HG02938 (cell line): ENCODE measurements around the gene PRPF19.

Experiments used
- ATAC-seq: cut with Tn5 transposase; IDR thresholded peaks from one replicate; pipeline ENCODE4 v1.9.1; 2021; ENCODE audit warnings: mild to moderate bottlenecking, moderate library complexity; ENCODE audit not compliant: unreplicated experiment

PRPF19 gene

DNA sequence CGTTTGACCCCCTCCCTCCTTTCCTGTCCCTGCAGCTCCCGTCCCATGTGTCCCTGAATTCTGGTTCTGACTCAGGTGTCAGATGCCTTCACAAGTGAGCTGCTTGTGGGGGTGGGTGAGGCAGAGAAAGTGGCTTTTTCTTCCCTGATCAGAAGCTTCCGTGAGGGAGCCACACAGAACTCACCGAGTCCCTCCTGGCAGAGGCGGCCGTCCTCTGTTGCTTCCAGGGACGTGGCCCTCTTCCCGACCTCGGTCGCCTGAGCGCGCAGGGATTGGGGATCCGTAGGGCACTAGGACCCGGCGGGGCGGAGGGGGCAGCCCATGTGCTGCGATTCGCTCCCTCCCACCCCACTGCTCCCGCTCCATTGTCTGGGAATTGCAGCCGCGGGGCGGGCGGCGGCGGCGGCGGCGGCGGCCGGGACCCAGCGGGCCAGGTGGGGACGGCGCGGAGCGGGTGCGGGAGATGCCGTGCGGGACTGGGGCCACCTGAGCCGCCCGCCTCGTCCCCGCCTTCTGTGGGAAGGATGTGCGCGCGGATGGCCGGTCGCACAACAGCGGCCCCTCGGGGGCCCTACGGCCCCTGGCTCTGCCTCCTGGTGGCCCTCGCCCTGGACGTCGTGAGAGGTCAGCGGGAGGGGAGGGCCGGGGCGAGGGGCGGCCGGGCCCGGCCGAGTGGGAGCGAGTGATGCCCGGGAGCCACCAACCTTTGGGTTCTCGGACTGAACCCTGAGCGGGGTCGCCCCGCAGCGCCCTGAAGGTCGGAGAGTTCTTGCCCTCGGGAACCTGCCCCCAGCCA, 17.9 kb upstream of the PRPF19 start, which contains the start of gene TMEM132A:
Gene TMEM132A (plus strand): TSS at position 351 of the 796 bp plus-strand sequence. CDS start 174 bp downstream, at position 525.
- ATAC-seq: no peak

DNA sequence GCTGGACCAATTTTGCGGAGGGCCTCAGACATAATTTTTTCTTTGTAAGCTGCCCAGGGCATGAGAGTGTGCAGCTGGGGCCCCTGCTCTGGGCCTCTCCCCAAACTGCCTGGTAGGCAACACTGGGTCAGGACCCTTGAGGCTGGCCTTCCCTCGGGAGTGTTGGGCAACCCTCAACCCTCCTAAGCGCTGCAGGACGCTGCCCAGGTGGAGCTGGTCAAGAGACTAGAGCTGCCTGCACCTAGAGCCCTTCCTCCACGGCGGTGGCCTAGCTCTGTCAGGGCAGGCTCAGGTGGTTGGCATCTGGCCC, 17.4 kb upstream of the PRPF19 start:
- no peak for ATAC-seq

DNA sequence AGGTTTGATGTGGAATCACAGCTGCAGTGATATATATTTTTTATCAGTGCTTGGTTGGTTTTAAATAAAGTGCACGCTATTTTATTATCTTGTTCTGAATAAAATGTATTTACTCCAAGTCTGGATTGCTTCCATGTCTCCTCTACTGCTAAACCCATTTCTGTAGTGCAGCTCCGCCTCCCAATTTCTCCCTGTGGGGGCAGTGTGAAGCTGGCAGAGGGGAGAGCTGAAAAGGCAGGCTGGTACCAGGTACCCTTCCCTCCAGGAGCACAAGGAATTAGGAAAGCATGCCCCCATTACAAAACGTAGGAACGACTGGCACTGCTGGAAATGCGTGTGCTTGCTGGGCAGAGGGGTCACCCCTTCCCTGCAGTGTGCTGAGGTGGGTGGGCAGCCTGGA, 16.9 kb upstream of the PRPF19 start:
- ATAC-seq: no peak

DNA sequence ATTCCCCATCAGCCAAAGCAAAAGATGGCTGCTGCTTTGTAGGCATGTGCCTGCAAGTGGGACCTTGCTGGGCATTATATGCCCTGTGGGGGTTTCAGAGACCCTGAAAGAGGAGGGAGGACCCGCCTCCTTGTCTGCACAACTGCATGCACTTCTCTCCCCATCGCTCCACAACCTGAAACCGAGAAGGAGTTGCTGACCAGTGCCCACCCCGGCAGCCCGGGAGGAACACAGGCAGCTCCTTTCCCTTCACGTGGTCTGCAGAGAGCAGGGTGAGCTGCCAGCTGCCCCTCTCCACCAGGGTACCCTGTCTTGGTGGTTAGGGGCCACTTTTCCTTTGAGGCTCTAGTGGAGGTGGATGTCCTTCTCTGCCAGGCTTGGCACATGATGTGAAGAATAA, 16.5 kb upstream of the PRPF19 start:
- ATAC-seq: no peak

DNA sequence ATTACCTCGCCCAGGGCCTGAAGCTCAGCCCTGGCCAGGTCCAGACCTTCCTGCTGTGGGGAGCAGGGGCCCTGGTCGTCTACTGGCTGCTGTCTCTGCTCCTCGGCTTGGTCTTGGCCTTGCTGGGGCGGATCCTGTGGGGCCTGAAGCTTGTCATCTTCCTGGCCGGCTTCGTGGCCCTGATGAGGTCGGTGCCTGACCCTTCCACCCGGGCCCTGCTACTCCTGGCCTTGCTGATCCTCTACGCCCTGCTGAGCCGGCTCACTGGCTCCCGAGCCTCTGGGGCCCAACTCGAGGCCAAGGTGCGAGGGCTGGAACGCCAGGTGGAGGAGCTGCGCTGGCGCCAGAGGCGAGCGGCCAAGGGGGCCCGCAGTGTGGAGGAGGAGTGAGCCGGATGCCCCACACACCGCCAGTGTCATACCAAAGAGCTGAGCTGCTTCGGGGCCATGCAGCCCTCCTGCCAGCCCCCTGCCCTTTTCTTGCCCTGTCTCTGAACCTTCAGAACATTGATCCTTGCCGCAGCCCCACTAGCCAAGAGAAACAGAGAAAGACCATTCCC, 15.5 kb upstream of the PRPF19 start:
- ATAC-seq: no peak

DNA sequence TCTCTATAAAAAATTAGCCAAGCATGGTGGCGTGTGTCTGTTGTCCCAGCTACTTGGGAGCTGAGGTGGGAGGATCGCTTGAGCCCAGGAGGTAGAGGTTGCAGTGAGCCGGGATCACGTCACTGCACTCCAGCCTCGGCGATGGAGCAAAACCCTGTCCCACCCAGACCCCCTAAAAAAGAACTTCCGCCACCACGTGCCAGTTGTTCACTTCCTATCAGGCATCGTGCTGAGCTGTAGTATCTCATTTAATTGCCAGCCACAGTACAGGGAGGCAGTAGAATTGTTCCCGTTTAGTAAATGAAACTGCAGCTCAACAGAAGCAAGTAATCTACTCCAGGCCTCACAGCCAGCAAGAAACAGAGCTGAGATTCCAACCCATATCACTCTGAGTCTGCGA, 14.9 kb upstream of the PRPF19 start:
- no peak for ATAC-seq

DNA sequence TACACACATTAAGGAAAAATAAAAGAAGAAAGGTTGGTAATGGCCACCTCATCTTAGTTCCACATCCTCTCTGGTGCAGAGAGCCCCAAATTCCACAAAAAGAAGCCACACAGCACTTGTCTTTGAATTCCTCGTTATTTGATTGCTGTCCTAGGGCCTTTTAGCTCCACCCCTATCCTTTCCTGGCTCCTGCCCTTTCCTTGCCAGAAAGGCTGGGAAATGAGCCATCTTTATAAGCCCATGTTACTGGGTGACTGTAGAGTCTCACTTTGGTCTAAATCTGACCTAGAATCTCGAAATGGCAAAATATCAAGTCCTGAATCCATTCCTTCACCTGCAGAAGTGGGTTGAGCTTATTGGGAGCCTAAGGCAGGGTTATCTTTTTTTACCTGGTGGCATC, 13.6 kb upstream of the PRPF19 start:
- no peak for ATAC-seq

DNA sequence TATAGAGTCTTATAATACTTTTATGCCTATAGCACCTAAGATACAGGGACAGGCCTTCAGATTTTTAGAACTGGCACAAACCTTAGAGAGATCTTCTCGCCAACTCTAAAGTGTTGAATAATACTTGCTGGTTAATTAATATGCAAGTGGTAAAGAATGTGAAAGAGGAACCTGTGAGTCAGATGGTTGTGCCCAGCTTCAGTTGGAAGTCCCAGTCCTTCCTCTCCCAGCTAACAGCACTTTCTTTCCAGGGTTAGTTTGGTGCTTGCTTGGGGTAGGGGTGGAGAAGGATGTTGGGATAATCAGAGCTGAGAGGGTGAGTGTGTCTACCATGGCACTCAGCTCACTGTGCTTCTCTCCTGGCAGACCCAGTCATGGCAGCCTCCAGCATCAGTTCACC, 12.9 kb upstream of the PRPF19 start:
- ATAC-seq: no peak

DNA sequence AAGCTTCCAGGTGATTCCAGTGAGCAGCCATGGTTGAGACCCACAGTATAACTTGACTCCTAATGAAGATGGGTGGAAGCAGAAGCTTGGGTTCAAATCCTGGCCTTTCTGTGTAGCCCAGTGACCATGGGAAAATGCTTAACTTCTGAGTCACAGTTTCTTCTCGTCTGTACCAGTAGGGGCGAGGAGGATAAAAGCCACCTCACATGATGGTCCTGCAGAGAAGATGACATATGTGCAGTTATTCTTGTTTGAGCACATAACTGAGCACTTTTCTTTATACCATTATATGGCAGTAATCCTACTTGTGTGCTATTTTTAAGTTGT, 12.5 kb upstream of the PRPF19 start:
- ATAC-seq: no peak

DNA sequence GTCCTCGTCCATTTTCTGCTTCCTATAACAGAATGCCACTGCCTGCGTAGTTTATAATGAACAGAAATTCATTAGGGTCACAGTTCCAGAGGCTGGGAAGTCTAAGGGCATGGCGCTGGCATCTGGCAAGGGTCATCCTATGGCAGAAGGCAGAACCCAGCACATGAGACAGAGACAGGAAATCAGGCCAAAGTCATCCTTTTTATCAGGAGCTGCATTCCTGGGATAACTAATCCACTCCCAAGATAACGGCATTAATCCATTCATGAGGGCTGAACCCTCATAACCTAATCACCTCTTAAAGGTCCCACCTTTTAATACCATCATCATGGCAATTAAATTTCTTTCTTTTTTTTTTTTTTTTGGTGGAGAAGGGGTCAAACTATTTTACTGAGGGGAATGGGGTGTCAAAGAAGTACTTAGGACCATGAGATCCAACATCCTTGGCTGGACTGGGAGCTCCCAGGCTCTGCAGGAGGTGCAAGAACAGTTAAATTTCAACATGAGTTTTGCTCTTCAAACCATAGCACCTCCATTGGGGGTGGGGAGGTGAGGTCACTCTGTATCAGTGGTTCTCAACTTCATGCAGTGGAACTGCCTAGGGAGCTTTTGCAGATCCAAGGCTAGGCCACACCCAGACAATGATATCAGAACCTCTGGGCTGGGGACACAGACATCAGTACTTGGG, 12.0 kb upstream of the PRPF19 start:
- no peak for ATAC-seq

DNA sequence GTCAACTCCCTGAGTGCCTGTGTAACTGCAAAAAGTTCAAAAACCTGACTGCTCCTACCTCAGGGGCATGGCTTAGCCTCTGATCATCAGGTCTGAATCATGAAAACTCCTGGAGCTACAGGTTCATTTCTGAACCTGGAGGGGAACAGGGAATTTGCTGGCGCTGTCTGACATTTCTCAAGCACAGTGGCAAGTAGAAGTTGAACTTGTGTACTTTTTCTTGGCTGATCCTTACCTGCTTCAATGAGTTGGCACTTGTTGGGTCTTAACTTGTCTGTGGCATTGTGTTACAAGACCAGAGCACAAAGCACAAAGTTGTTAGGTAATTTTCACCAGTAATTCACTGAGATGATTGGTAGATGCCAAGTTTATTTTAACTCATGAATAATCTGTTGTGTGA, 10.9 kb upstream of the PRPF19 start:
- ATAC-seq: no peak

DNA sequence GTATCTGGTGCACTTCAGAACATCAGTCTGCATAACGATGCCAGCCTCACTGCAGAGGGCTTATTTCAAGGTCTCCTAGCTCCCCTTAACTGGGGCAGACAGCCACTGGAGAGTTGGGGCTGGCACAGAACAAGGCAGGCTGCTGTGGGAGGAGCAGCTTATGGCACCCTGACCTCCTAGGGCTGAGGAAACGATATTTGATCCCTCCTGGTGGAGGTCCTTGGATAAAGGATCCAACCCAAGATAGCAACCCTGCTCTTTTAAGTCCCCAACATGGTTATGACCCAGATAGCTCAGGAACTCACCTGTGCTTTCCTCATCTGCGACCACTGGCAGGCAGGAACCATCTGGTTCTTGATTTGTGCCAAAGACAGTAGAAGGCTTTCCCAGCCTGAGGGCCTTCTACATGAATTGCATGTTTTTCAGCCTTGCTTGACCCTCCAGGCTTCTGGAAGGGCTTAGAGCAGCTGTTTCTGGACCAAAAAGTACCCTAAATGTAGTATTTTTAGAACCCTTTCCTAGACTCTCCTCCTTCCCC, 10.4 kb upstream of the PRPF19 start:
- ATAC-seq: no peak

DNA sequence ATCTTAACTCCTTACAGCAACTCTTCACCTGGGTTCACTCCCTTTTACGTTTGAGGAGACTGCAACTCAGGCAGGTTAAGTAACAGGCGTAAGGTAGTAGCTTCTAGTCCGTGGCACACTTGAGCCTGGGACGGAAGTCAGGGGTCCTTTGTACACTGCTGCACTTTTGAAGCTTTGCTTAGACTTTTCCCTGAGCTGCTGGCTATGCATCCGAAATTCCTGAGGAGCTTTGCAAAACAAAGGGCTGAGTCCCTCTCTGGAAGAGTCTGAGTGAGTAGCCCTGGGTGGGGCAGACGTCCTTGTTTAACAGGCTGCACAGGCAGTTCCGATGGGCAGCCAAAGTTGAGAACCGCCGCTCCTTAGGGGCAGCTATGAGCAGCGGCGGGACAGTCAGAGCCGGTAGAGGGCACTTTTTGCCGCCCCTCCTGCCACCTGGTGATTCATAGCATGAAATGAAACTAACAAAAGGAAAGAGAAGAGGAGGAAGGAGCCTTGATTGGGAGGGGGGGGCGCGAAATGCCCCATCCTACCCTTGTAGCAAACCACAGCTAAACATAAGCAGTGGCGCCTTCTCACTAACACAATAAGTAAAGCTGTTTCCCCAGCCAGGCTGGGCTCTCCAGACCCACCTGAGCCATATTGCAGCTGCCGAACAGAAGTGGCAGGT, 9.0 kb upstream of the PRPF19 start:
- ATAC-seq: peak; percentile 38

DNA sequence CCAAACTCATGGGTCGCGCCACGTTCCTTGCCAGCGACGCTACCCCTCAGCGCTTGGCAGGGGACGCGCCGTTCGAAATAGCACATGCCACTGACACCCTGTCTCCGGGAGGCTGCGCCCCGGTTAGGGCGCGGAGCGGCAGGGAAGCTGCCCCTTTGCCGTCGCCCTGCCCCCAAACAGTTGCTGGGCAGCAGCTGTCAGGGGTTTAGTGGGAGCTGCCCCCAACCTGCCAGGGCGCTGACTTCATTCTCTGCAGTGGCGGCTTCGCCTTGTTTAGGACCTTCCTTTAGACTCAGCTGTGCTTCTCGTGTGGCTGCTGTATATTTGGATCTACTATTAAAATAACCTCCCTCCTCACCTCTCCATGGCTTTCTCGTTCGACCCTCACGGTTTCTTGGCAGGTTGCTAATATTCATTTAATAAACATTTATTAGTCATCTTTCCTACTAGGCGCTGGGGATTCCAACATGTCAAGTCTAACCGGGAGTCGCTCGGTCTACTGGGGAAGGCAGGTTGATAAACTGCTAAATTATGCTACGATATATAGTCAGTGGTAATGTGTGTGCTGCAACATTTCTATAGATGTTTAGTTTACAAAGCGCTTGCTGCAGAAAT, 8.4 kb upstream of the PRPF19 start:
- ATAC-seq: peak; percentile 1

DNA sequence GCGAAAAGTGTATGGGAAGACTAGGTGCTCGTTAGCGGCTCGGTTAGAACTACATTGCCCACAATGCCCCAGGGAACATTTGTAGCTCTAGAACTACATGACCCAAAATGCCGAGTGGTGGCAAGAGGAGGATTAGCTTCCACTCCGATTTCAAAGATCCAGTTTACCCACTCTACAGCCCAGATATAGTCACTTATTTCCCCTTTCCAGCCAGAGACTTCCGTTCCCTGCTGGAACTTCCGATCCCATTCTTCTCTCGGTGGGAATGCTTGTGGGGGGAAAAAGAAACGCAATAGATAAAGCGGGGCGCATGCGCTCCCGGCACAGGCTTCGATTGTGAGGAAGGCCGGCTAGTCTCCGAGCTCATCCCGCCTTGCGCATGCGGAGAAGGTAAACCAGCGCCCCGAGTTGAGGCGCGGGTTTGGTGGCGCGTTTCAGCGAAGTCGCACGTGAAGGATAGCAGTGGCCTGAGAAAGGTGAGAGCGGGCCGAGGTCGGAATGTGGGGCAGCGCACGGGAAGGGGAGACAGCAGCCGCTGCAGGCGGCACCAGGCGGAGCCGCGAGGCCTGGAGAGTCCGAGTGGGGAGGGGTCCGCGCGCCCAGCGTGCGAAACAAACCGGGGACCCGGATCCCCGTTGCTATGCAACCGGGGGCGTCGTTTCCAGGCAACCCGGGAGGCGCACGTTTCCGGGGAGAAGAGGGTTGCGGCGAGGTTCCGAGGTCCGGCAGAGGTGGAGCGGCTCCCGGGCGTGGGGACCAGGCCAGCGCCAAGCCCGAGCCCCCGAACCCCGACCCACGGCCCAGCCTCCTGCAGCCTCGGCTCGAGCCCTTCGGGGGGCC, 7.6 kb upstream of the PRPF19 start, which contains the start of gene TMEM109:
Gene TMEM109 (plus strand): TSS at position 366 of the 840 bp plus-strand sequence. CDS start 5,536 bp downstream, outside the sequence.
- ATAC-seq: peak; percentile 51

DNA sequence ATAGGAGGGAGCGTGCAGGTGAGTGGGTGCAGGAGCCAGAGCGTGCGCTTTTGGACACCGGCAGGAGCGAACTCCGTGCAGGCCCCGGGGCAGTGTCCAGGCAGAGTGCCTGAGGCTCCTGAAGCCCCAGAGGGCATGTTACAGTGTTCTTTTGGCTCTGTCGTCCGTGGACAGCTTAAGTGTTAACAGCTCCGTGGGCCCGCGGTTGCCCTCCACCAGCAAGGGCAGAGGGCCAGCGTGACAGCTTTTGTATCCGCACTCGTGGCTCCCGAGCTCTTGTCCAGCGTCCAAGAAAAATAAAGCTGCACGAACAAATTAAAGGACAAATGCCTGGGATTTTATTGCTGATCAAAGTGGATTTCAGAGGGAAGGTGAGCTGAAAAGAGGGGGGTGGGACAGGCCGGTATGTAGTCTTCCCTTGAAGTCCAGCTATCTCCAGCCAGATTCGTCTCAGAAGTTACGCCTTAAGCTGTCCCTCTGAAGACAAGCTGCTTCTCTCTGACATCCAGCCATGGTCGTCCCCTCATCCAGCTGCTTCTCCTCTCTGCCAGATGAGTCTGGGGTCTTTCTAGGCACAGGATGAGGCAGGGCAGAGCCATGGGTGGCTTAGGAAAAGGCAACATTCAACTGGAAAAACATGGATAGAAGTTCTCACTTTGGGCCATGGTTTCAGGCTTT, 6.6 kb upstream of the PRPF19 start:
- no peak for ATAC-seq

DNA sequence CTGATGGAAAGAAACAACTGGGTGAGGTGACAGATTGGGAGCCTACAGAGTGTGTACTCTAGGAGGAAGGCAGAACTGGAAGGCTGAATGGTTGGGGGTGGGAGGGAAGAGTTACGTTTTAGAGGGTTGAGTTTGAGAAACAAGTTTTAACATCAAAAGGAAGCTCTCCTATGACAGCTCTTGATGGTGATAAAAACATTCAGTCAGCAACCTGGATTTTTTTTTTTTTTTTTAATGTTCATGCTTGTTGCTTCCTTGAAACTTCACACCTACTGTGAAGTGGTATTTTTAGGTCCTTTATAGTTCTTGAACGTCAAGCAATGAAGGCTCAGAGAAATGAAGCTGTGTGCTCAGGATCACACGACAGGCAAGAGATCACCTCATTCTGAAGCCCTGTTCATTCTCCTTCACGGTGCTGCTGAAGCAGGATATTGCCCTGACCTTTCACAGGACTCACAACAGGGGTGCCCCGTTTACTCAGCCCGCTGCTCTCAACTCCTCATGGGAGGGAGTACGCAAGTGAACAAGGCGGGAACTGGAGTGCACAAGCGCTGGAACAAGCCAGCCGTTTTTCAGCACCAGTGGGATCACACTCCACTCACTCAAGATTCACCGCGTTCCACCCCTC, 6.0 kb upstream of the PRPF19 start:
- ATAC-seq: no peak

DNA sequence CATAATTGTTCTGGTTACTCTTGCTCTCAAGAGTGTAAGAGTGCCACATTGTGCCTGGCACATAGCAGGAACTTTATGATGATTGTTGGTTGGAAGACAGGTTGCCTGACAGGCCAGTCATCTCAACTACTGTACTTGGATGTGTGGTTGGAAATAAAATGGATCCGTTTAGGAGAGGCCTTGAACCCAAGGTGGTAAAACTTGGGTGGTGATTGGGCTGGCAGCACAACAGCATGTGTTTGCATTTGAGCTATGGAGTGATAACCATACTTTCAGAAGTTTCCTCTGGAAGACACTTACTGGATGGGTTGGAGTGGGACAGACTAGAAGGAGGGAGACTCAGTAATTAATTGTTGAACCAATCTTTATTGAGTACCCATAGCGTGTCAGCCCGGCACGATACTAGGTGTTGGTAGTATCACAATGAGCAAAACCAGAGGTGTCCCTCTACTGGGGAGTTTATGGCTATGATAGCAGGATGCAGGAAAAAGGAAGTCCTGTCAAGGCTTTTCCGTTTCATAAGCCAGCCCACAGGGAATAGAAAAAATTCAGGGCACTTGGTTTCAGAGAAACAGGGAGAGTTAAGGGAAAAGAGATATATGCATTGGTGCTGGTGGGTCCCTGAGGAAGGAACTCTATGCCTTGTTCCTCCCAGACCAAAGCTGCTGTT, 4.5 kb upstream of the PRPF19 start:
- ATAC-seq: no peak

DNA sequence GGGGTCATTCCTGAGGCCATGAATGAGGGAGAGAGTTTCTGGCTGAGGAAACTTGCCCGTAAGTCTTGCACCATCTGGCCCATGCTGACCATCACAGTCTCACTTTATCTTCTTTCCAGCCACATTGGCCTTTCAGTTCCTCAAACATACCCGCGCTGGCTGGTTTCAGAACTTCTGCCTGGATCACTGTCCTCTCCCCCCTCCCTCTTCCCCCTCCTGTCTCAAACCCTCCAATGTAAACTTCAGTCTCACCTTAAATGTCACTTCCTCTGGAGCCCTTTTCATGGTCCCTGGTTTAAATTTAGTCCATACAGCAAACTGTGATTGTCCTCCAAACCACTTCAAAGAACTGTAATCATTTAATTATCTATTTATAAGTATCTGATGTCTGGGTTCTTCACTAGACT, 3.9 kb upstream of the PRPF19 start:
- ATAC-seq: peak; percentile 36
